ENCODE results near the gene ARHGEF25.

Gene ARHGEF25

DNA sequence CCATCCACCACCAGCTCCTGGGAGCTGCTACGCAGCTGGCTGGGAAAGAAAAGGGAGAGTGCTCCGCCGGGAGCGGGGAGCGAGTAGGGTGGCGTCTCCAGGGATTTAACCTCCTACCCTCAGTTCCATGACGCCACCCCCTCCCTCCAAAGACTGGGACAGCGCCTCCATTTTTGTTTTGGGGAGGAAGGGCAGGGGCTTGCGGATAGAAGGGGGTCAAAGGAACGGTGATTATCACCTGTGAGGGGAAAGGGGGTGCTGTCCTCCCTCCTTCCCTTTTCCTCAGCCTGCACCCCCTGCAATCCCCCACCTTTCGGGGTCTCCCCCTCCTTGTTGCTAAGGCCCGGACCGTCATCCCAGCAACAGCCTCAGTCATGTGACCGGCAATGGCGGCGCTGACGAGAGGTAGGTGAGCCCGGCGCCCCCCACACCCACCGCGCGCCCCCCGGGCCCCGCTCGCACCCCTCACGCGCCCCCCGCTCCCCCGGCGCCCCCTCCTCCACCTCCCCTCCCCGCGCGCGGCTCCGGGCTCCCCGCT is 6.7 kb upstream of the ARHGEF25 start, which contains the start of gene DTX3:
Gene DTX3, plus strand, starts transcription at position 371 of the 538 bp plus-strand sequence. CDS start 1,694 bp downstream, outside the sequence.
- H3K4me3 ChIP-seq (ENCODE audit: low read length): peak within 1 kb of the TSS; percentile 63
- TF ChIP-seq, protein P1, sequence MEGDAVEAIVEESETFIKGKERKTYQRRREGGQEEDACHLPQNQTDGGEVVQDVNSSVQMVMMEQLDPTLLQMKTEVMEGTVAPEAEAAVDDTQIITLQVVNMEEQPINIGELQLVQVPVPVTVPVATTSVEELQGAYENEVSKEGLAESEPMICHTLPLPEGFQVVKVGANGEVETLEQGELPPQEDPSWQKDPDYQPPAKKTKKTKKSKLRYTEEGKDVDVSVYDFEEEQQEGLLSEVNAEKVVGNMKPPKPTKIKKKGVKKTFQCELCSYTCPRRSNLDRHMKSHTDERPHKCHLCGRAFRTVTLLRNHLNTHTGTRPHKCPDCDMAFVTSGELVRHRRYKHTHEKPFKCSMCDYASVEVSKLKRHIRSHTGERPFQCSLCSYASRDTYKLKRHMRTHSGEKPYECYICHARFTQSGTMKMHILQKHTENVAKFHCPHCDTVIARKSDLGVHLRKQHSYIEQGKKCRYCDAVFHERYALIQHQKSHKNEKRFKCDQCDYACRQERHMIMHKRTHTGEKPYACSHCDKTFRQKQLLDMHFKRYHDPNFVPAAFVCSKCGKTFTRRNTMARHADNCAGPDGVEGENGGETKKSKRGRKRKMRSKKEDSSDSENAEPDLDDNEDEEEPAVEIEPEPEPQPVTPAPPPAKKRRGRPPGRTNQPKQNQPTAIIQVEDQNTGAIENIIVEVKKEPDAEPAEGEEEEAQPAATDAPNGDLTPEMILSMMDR (IDR thresholded peaks at IDR 0.05; ENCODE audit: insufficient read depth, low read depth, low read length, missing control alignments): no peak
- no peak for DNase-seq (ENCODE audit: low read depth)

DNA sequence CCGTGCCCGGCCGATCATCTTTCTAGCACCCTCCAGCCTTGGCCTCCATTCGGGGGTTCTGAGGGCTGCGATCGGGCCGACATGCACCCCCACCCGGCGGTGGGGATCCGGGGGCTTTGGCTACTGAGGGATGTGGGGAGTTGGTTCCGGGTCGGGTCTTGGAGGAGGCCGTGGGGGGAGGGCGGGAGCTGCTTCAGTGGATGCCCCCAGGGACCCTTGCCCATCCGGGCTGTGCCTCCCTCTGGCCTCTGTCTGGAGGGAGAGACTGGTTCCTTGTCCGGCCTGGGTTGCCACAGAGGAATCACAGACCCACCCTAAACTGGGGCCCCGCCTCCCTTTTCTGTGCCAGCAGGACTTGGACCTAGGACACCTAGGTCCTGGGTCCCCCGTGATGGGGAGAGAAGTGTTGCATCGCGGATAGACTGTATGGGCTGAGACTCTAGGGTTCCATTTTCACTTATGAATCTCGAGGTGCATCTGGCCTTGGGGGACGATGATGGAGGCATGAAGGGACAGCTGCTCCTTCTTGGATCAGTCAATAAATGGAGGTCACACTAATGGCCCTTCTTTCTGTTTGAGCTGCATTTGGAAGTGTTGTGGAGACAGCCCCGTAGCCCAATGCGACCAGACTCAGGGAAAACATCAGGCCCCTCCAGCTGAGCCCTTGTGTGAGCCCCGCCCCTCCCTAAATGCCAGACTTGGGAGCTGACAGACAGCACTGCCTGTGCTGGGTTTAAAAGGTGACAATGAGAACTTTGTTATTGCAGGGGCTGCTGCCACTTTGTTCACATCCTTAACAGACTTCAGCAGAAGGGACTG is 6.0 kb upstream of the ARHGEF25 start:
- TF ChIP-seq, protein P1 (IDR thresholded peaks at IDR 0.05; ENCODE audit: insufficient read depth, low read depth, low read length, missing control alignments): no peak
- no peak for DNase-seq (ENCODE audit: low read depth)
- H3K4me3 ChIP-seq (ENCODE audit: low read length): peak overlapping the region; percentile 63

DNA sequence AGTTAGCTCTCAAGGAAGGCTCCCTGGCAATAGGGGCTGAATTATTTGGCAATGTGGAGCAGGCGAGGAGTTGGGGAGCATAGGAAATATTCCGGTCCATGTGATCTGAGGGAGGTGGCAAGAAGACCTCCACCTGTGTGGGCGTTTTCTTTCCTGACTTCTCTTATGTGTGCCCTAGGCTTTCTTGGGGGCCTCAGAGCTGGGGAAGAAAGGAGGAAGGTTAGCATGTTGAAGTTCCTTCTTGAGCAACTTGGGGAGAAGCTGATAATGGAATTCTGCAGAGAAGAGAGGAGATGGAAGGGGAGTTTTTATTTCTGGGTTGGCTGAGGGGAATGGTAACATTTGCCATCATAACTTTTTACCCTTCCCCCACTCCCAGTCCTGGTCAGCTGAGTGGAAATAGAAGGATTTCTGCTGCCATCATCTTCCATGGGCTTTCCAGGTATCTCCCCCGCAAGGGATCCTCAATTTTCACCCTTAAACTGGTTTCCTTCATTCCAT is 5.4 kb upstream of the ARHGEF25 start:
- H3K4me3 ChIP-seq (ENCODE audit: low read length): no peak overlapping the region
- TF ChIP-seq, protein P1 (IDR thresholded peaks at IDR 0.05; ENCODE audit: insufficient read depth, low read depth, low read length, missing control alignments): no peak
- no peak for DNase-seq (ENCODE audit: low read depth)

DNA sequence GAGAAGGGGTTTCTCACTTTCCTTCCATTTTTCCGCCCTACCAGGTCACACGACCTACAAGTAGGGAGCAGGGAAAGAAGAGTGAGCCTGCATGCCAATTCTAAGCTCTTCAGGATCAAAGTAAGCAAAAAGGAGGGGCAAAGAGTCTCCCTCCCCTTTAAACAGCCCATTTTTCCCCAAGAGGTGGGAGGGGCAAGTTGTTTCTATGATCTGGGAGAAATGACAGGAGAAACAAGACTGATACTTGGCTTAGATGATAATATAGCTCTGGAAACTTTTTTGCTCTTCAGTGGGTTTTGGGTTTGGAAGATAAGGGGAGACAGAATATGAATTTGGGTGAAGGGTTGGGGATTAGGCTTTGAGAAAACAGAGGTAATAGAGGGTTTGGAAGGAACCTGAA is 4.8 kb upstream of the ARHGEF25 start:
- TF ChIP-seq, protein P1 (IDR thresholded peaks at IDR 0.05; ENCODE audit: insufficient read depth, low read depth, low read length, missing control alignments): no peak
- no peak overlapping the region for H3K4me3 ChIP-seq (ENCODE audit: low read length)
- no peak for DNase-seq (ENCODE audit: low read depth)

DNA sequence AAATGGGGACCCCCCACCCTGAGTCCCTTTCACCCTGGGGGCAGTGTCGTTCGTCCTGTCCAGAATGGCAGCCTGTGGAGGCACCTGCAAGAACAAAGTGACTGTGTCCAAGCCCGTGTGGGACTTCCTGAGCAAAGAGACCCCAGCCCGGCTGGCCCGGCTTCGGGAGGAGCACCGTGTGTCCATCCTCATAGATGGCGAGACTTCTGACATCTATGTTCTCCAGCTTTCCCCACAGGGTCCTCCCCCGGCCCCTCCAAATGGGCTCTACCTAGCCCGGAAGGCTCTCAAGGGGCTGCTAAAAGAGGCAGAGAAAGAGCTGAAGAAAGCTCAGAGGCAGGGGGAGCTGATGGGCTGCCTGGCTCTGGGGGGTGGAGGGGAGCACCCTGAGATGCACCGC is 4.4 kb upstream of the ARHGEF25 start:
- TF ChIP-seq, protein P1 (IDR thresholded peaks at IDR 0.05; ENCODE audit: insufficient read depth, low read depth, low read length, missing control alignments): no peak
- no peak for DNase-seq (ENCODE audit: low read depth)
- no peak overlapping the region for H3K4me3 ChIP-seq (ENCODE audit: low read length)

DNA sequence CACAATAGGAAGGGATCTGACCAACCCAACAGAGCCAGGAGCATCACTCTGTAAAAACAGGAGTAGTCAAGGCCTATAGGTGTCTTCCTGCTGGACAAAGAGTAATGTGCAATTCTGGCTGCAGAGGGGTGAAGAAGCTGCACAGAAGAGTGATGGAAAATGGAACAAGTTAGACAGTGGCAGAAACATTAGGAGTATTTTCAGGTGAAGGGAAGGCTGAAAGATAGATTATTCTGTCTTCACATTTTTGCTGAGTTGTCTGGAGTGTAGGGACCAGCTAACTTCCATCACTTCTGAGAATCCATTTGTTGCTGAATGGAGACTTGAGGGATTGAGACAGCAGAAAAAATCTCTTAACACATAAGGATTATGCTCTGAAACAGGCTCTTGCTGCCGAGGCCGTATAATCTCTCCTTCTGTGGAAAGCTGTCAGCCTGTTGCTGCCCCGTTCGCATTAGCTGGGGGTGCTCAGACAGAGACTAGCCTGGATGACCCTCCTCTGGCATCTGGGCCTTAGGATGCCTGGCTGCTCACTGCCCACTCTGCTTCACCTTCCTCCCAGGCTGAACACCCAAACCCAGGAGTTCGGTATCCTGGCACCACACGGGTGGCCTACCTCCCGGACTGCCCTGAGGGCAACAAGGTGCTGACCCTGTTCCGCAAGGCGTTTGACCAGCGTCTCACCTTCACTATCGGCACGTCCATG is 3.1 kb upstream of the ARHGEF25 start:
- TF ChIP-seq, protein P1 (IDR thresholded peaks at IDR 0.05; ENCODE audit: insufficient read depth, low read depth, low read length, missing control alignments): no peak
- DNase-seq (ENCODE audit: low read depth): no peak
- H3K4me3 ChIP-seq (ENCODE audit: low read length): no peak overlapping the region
